Osteoblast (primary cell): Measurements from ENCODE around the gene SGPP2. TPM values are rescaled to one million over a fixed set of nuclear protein-coding genes. Genes with fewer than 3 reads are reported as not detected.

Source experiments
- DNase-seq: peaks from one replicate; pipeline ENCODE4 v3.0.0; 2011; ENCODE audit warnings: low spot score, mixed read lengths; ENCODE audit not compliant: insufficient read length; ENCODE audit errors: missing footprints
- H2AFZ ChIP-seq: 2 replicates; pipeline ENCODE4 v1.6.0; 2011; ENCODE audit warnings: mild to moderate bottlenecking, low read length
- H3K27ac ChIP-seq: 2 replicates; pipeline ENCODE4 v1.5.1; 2011; ENCODE audit warnings: mild to moderate bottlenecking, low read depth, low read length, moderate library complexity
- H3K27me3 ChIP-seq: 2 replicates; pipeline ENCODE4 v1.6.0; 2012; ENCODE audit warnings: mild to moderate bottlenecking, control low read depth, inconsistent platforms, low read length, moderate library complexity; ENCODE audit not compliant: insufficient read depth
- H3K36me3 ChIP-seq: 2 replicates; pipeline ENCODE4 v1.5.1; 2011; ENCODE audit warnings: mild to moderate bottlenecking, low read length, control low read depth, moderate library complexity; ENCODE audit not compliant: insufficient read depth
- H3K4me1 ChIP-seq: 2 replicates; pipeline ENCODE4 v1.5.1; 2011; ENCODE audit warnings: mild to moderate bottlenecking, low read length, control low read depth, moderate library complexity; ENCODE audit not compliant: insufficient read depth
- H3K4me2 ChIP-seq: 2 replicates; pipeline ENCODE4 v1.6.0; 2011; ENCODE audit warnings: mild to moderate bottlenecking, low read length; ENCODE audit not compliant: insufficient read depth
- H3K4me3 ChIP-seq: fragments of 200-600 bp; sonication (generic); 3 replicates; pipeline ENCODE4 v1.5.1; 2012; ENCODE audit warnings: mild to moderate bottlenecking, low read length, inconsistent platforms; ENCODE audit not compliant: insufficient read depth
- H3K79me2 ChIP-seq: 2 replicates; pipeline ENCODE4 v1.6.0; 2012; ENCODE audit warnings: mild to moderate bottlenecking, low read length, control low read depth, inconsistent platforms; ENCODE audit not compliant: insufficient read depth
- H3K9me3 ChIP-seq: 2 replicates; pipeline ENCODE4 v1.5.1; 2011; ENCODE audit warnings: low read depth, low read length, control low read depth
- H4K20me1 ChIP-seq: 2 replicates; pipeline ENCODE4 v1.6.0; 2012; ENCODE audit warnings: mild to moderate bottlenecking, low read length, control low read depth; ENCODE audit not compliant: insufficient read depth
- total RNA-seq: library from RNA; depleted of rRNA; stranded (reverse); fragments of >200 nt; gene quantifications from 2 replicates; pipeline ENCODE4 v1.2.3, GENCODE V29; 2012
- TF ChIP-seq, protein P1 (sequence below): IDR thresholded peaks from 2 replicates; pipeline ENCODE4 v1.5.1; 2011; ENCODE audit warnings: mild to moderate bottlenecking, low read depth, low read length, moderate library complexity; ENCODE audit errors: extremely low read depth

The SGPP2 gene
- total RNA-seq, 1 donor: not detected

DNA sequence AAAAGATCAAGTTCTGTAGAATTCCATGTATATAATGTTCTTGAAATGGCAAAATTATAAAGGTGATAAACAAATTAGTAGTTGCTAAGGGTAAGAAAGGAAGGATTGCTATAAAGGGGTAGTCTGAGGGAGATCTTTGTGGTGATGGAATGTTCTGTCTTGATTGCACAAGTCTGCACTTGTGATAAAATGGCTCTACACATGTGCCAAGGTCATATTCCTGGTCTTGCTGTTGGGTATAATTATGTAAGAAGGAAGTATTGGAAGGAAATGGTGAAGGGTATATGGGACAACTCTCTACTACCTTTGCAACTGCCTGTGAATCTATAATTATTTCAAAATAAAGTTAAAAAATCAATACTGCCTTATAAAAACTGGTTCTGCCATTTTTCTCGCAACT, 15.3 kb downstream of the SGPP2 start:
- Histone ChIP-seq H3K9me3 (no peaks in the 10 kb centered on the region), H3K4me1 (no peaks in the 10 kb centered on the region), H3K4me3 (no peak overlapping the region), H3K27ac (no peak overlapping the region), H3K79me2 (no peaks in the 10 kb centered on the region), H2AFZ (no peak overlapping the region), H4K20me1 (no peaks in the 10 kb centered on the region), H3K36me3 (no peaks in the 10 kb centered on the region), H3K27me3 (no peaks in the 10 kb centered on the region), H3K4me2 (no peak overlapping the region)
- TF ChIP-seq, protein P1, sequence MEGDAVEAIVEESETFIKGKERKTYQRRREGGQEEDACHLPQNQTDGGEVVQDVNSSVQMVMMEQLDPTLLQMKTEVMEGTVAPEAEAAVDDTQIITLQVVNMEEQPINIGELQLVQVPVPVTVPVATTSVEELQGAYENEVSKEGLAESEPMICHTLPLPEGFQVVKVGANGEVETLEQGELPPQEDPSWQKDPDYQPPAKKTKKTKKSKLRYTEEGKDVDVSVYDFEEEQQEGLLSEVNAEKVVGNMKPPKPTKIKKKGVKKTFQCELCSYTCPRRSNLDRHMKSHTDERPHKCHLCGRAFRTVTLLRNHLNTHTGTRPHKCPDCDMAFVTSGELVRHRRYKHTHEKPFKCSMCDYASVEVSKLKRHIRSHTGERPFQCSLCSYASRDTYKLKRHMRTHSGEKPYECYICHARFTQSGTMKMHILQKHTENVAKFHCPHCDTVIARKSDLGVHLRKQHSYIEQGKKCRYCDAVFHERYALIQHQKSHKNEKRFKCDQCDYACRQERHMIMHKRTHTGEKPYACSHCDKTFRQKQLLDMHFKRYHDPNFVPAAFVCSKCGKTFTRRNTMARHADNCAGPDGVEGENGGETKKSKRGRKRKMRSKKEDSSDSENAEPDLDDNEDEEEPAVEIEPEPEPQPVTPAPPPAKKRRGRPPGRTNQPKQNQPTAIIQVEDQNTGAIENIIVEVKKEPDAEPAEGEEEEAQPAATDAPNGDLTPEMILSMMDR: no peak
- no peak for DNase-seq

DNA sequence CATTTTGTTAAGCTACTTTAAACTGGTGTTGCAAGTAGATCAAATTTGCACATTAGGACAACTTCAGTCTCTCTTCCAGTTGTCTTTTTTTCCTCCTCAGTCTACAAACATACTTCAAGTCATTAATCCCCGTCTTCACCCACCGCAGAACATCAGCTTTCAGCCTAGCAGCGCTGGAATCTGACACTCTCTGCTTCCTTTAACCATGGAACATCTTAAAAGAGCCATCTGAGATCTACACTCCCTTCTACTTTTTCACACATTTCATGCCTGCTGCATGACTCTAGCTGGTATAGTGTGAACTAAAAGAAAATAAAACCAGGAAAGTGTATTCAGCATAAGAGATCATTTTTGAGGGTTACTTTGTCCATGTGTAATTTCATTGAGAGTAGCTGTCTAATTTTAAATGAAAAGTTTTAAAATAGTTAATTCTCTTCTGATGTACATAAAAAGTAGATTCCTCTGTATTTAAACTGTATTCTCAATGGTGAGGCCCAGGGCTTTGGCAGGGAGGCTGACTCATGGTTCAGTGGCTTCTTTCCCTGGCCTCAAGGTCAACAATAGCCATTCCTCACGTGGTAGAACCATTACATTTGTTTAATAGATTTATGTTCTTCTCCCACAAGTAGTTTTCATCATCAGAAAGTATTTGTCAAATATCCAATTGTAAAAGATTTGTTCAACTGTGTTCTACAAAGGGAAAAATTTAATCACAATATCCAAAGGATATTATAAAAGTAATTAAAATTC, 16.5 kb downstream of the SGPP2 start:
- TF ChIP-seq, protein P1: no peak
- no peak overlapping the region for H3K27ac ChIP-seq
- H3K4me2 ChIP-seq: no peak overlapping the region

DNA sequence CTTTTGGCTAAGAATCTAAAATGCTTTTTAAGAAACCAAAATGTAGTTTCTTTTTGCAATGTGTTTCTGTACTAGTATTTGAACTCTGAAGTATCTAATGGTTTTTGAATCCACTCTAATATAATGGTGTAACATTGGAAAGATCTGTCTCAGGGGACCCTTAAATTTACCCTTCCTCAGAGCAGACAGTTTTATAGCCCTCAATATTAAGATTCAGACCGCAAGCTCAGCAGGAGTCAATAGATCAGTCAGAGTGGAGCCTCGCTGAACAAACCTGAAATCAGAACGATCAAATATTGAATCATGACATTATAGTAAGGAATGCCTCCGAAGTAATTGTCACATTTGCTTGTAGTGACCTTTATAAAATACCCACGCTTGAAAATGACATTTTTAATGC, 18.3 kb downstream of the SGPP2 start:
- no peak overlapping the region for H3K4me2 ChIP-seq
- no peaks in the 10 kb centered on the region for H3K9me3 ChIP-seq
- TF ChIP-seq, protein P1: no peak
- H3K4me3 ChIP-seq: no peak overlapping the region
- no peaks in the 10 kb centered on the region for H3K4me1 ChIP-seq
- no peak overlapping the region for H2AFZ ChIP-seq
- H4K20me1 ChIP-seq: no peaks in the 10 kb centered on the region
- H3K36me3 ChIP-seq: no peaks in the 10 kb centered on the region
- no peak overlapping the region for H3K27ac ChIP-seq
- no peaks in the 10 kb centered on the region for H3K79me2 ChIP-seq
- H3K27me3 ChIP-seq: no peaks in the 10 kb centered on the region
- DNase-seq: no peak

More for the DNA sequence above, 16.5 kb downstream of the SGPP2 start:
- Histone ChIP-seq H3K36me3 (no peaks in the 10 kb centered on the region), H3K4me3 (no peak overlapping the region), H3K27me3 (no peaks in the 10 kb centered on the region), H4K20me1 (no peaks in the 10 kb centered on the region), H3K9me3 (no peaks in the 10 kb centered on the region), H3K4me1 (no peaks in the 10 kb centered on the region), H2AFZ (no peak overlapping the region), H3K79me2 (no peaks in the 10 kb centered on the region)
- DNase-seq: no peak

DNA sequence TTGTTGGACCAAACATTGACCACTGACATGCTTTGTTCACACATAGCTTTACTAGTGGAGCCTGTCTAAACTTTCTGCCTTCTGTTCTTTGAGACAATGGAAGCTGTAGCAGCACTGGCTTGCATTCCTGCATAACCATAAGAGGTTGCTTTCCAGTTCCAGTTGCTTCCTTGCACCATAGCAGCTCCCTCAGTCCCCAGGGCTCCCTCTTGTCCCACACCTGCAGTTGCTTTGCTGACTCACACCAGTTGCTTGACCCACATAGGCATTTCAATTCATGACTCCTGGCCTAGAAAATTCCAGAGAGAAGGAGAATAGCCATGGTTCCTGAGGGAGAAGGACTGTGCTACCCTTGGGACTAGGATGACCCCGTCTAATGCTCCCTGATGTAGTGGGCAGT, 20.9 kb downstream of the SGPP2 start:
- Histone ChIP-seq H3K4me3 (no peak overlapping the region), H3K27ac (no peak overlapping the region), H4K20me1 (no peaks in the 10 kb centered on the region), H3K4me1 (no peaks in the 10 kb centered on the region), H2AFZ (no peak overlapping the region), H3K36me3 (no peaks in the 10 kb centered on the region), H3K79me2 (no peaks in the 10 kb centered on the region), H3K4me2 (no peak overlapping the region), H3K27me3 (no peaks in the 10 kb centered on the region), H3K9me3 (no peaks in the 10 kb centered on the region)
- TF ChIP-seq, protein P1: no peak
- no peak for DNase-seq
